ENCODE results near the gene ZBTB7B.

Gene ZBTB7B

DNA sequence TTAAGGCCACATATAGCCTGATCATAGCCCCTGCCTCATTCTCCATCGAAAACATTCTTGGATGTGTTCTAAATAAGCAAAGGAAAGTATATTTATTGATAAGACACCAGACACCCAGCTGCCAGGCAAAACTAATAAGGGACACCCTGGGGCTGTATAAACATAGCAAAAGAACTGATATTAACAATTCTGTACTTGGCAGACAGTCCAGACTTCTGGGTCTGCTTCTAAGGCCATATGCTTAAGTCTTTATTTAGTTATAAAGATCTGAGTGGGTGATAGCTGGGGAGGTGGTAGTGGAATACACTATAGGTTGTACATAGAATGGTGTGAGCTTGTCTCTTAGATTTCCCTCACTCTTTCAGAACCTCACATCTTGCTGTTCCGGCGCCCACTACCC, 24.2 kb upstream of the ZBTB7B start:
- POLR2A ChIA-PET: no interaction called here

GRCh38 chr1:154982341-154982740, 20.3 kb upstream of the ZBTB7B start:
- Histone ChIP-seq H3K27ac (ENCODE audit: extremely low read depth, low read depth, low read length) (peak overlapping the region; percentile 73), H3K36me3 (ENCODE audit: control insufficient read depth in 2 of 2, insufficient read depth in 1 of 2, low read length in 2 of 2) (peaks cover 4 to 34% of the 10 kb centered on the region in 2 experiments; a peak in 2 of 3 replicates), H3K4me1 (ENCODE audit: control insufficient read depth, insufficient read depth, low read length) (no peaks in the 10 kb centered on the region), H3K9me3 (ENCODE audit: control insufficient read depth, insufficient read depth, low read depth, low read length) (no peaks in the 10 kb centered on the region), H3K4me3 (ENCODE audit: low read depth, low read length) (peak overlapping the region; percentile 23)
- no peak for TF ChIP-seq ZNF202 (tag by site-specific recombination; IDR thresholded peaks at IDR 0.05; ENCODE audit: borderline replicate concordance)
- TF ChIP-seq REST (tag by site-specific recombination; IDR thresholded peaks at IDR 0.05): no peak
- no peak for TF ChIP-seq HOXA7 (CRISPR knock-in tag; IDR thresholded peaks at IDR 0.05; ENCODE audit: borderline replicate concordance)
- CTCF ChIA-PET: interaction anchor here (0.5 to 3.6 kb wide), 10 partner anchors 12 to 1337 kb away, joined by 3 to 55 read pairs (median 4); partner anchors contain the start of genes LENEP, PBXIP1, PYGO2 and SHC1
- POLR2A ChIA-PET: interaction anchor here (0.6 to 3.3 kb wide), 8 partner anchors 10 to 22 kb away, joined by 3 to 66 read pairs (median 4); partner anchors contain the start of genes CKS1B, LENEP, PYGO2 and SHC1

More for the DNA sequence above, 24.2 kb upstream of the ZBTB7B start:
- CTCF ChIA-PET: interaction anchor here (0.6 kb wide), 1 partner anchor 147 kb away, joined by 3 read pairs; no protein-coding TSS in a partner anchor
- Histone ChIP-seq H3K36me3 (ENCODE audit: control insufficient read depth in 2 of 2, insufficient read depth in 1 of 2, low read length in 2 of 2) (peaks cover 0 to 23% of the 10 kb centered on the region in 2 experiments; a peak in 2 of 3 replicates), H3K9me3 (ENCODE audit: control insufficient read depth, insufficient read depth, low read depth, low read length) (no peaks in the 10 kb centered on the region), H3K4me1 (ENCODE audit: control insufficient read depth, insufficient read depth, low read length) (no peaks in the 10 kb centered on the region; the same call in 1 of the 2 replicates), H3K27ac (ENCODE audit: extremely low read depth, low read depth, low read length) (no peak overlapping the region), H3K4me3 (ENCODE audit: low read depth, low read length) (no peak overlapping the region)
- TF ChIP-seq ZBTB6 (tag by site-specific recombination; IDR thresholded peaks at IDR 0.05) (no peak), ZNF621 (tag by site-specific recombination; IDR thresholded peaks at IDR 0.05) (no peak), ZNF16 (tag by site-specific recombination; IDR thresholded peaks at IDR 0.05; ENCODE audit: low read depth) (no peak), ZBTB20 (tag by site-specific recombination; IDR thresholded peaks at IDR 0.05) (no peak), ZNF48 (tag by site-specific recombination; IDR thresholded peaks at IDR 0.05) (no peak), ZNF354C (tag by site-specific recombination; IDR thresholded peaks at IDR 0.05; ENCODE audit: borderline replicate concordance, low read depth) (no peak), ZNF785 (tag by site-specific recombination; IDR thresholded peaks at IDR 0.05) (no peak), FEZF1 (tag by site-specific recombination; IDR thresholded peaks at IDR 0.05) (no peak), SCRT2 (tag by site-specific recombination; IDR thresholded peaks at IDR 0.05) (no peak), SP3 (tag by site-specific recombination; IDR thresholded peaks at IDR 0.05) (no peak), TCF7L2 (IDR thresholded peaks at IDR 0.05; ENCODE audit: borderline replicate concordance, low read depth, low read length) (no peak)

- ChIA-PET CTCF (interaction anchor here (0.6 to 3.6 kb wide), 13 partner anchors 9 to 1338 kb away, joined by 3 to 55 read pairs (median 4); partner anchors contain the start of genes CKS1B, KRTCAP2, LENEP and PBXIP1), POLR2A (interaction anchor here (0.5 to 3.3 kb wide), 20 partner anchors 10 to 325 kb away, joined by 3 to 66 read pairs (median 5); partner anchors contain the start of genes ADAM15, CKS1B, LENEP and PBXIP1)
- Histone ChIP-seq H3K4me3 (ENCODE audit: low read depth, low read length) (peak within 1 kb of the TSS; percentile 70), H3K9me3 (ENCODE audit: control insufficient read depth, insufficient read depth, low read depth, low read length) (no peaks in the 10 kb centered on the region), H3K36me3 (ENCODE audit: control insufficient read depth in 2 of 2, insufficient read depth in 1 of 2, low read length in 2 of 2) (peaks cover 7 to 37% of the 10 kb centered on the region in 2 experiments; a peak in 2 of 3 replicates), H3K27ac (ENCODE audit: extremely low read depth, low read depth, low read length) (peak within 1 kb of the TSS; percentile 73), H3K4me1 (ENCODE audit: control insufficient read depth, insufficient read depth, low read length) (no peaks in the 10 kb centered on the region)
- TF ChIP-seq ZNF366 (tag by site-specific recombination; conservative IDR thresholded peaks at IDR 0.05): peak; percentile 98
- TF ChIP-seq GLIS1 (tag by site-specific recombination; IDR thresholded peaks at IDR 0.05): peak; percentile 14; the same call in 1 of the 2 replicates
- TF ChIP-seq ZNF76 (tag by site-specific recombination; IDR thresholded peaks at IDR 0.05; ENCODE audit: borderline replicate concordance, low read depth): peak; percentile 86
- peak; percentile 64; the same call in 1 of the 2 replicates for TF ChIP-seq ZEB2 (tag by site-specific recombination; IDR thresholded peaks at IDR 0.05)
- TF ChIP-seq ZBTB17 (tag by site-specific recombination; IDR thresholded peaks at IDR 0.05): peak; percentile 60
- TF ChIP-seq PRDM4 (tag by site-specific recombination; IDR thresholded peaks at IDR 0.05): 0 out of 2 replicates have a peak, but pooled peaks have one; percentile 33
- peak; percentile 28; the same call in 1 of the 2 replicates for TF ChIP-seq ZNF394 (tag by site-specific recombination; IDR thresholded peaks at IDR 0.05; ENCODE audit: borderline replicate concordance)
These were observed 19.5 kb upstream of the ZBTB7B start, which contains the start of gene FLAD1 for GRCh38 chr1:154982897-154983648. FLAD1 (plus strand) TSS chr1:154983344; CDS start chr1:154983695, 351 bp downstream.

Data from HEK293 (cell line).